Neural cell (in vitro differentiated cells): Measurements from ENCODE around the gene ERGIC3. TPM values are rescaled to one million over a fixed set of nuclear protein-coding genes. Genes with fewer than 3 reads are reported as not detected.

Experiments
- H2AFZ ChIP-seq: fragments of 200-600, 300-800 bp; sonication (generic), shearing (Covaris generic); 2 replicates; pipeline ENCODE4 v1.6.0; 2014; ENCODE audit warnings: low read depth, mild to moderate bottlenecking, antibody characterized with exemption, low read length, moderate library complexity
- H3F3A ChIP-seq: fragments of 200-600 bp; shearing (Covaris generic); 2 replicates; pipeline ENCODE4 v1.6.1; 2016; ENCODE audit warnings: mild to moderate bottlenecking, moderate library complexity, mixed read lengths, antibody characterized with exemption, low read length; ENCODE audit not compliant: insufficient read depth, poor library complexity, severe bottlenecking
- H3K27ac ChIP-seq: fragments of 200-600, 300-800 bp; sonication (generic), shearing (Covaris generic); 2 replicates; pipeline ENCODE4 v1.5.1; 2014; ENCODE audit warnings: mild to moderate bottlenecking, low read length, moderate library complexity
- H3K27me3 ChIP-seq: fragments of 300-800, 200-600 bp; sonication (generic), shearing (Covaris generic); 2 replicates; pipeline ENCODE4 v1.6.0; 2014; ENCODE audit warnings: mild to moderate bottlenecking, low read depth, low read length, moderate library complexity; ENCODE audit not compliant: insufficient read depth
- H3K36me3 ChIP-seq: fragments of 300-800, 200-600 bp; sonication (generic), shearing (Covaris generic); 2 replicates; pipeline ENCODE4 v1.5.1; 2014; ENCODE audit warnings: mild to moderate bottlenecking, antibody characterized with exemption, low read length, moderate library complexity; ENCODE audit not compliant: insufficient read depth
- H3K4me2 ChIP-seq: fragments of 300-800, 200-600 bp; sonication (generic), shearing (Covaris generic); 2 replicates; pipeline ENCODE4 v1.6.0; 2014; ENCODE audit warnings: mild to moderate bottlenecking, low read length
- H3K4me3 ChIP-seq: fragments of 300-800, 200-600 bp; sonication (generic), shearing (Covaris generic); 2 replicates; pipeline ENCODE4 v1.5.1; 2014; ENCODE audit warnings: mild to moderate bottlenecking, low read length, moderate library complexity
- H3K79me2 ChIP-seq: fragments of 200-600 bp; shearing (Covaris generic); replicated peaks from 2 replicates; pipeline ENCODE4 v1.6.0; 2014; ENCODE audit warnings: mild to moderate bottlenecking, low read length, moderate library complexity; ENCODE audit not compliant: insufficient read depth
- H3K9ac ChIP-seq: fragments of 300-800, 200-600 bp; sonication (generic), shearing (Covaris generic); 2 replicates; pipeline ENCODE4 v1.6.1; 2016; ENCODE audit warnings: mild to moderate bottlenecking, low read length, mixed read lengths
- H3K9me2 ChIP-seq: fragments of 200-600 bp; shearing (Covaris generic); 2 replicates; pipeline ENCODE4 v1.6.1; 2016; ENCODE audit warnings: mild to moderate bottlenecking, low read length, mixed read lengths; ENCODE audit not compliant: insufficient read depth
- H3K9me3 ChIP-seq: fragments of 200-600, 300-800 bp; sonication (generic), shearing (Covaris generic); 2 replicates; pipeline ENCODE4 v1.6.1; 2016; ENCODE audit warnings: mild to moderate bottlenecking, mixed run types, low read length, moderate library complexity, mixed read lengths
- H4K20me1 ChIP-seq: fragments of 200-600 bp; shearing (Covaris generic); 2 replicates; pipeline ENCODE4 v1.6.1; 2016; ENCODE audit warnings: mild to moderate bottlenecking, mixed run types; ENCODE audit not compliant: insufficient read depth
- EP300 ChIP-seq: fragments of 450-650 bp; conservative IDR thresholded peaks from 2 replicates; pipeline ENCODE4 v1.6.1; 2014; ENCODE audit warnings: antibody characterized with exemption, mild to moderate bottlenecking, moderate library complexity; ENCODE audit not compliant: poor library complexity, severe bottlenecking
- EZH2 ChIP-seq: fragments of 200-600, 300-800 bp; shearing (Covaris generic), sonication (generic); IDR thresholded peaks from 2 replicates; pipeline ENCODE4 v1.6.1; 2014; ENCODE audit warnings: antibody characterized with exemption, low read length, borderline replicate concordance, mild to moderate bottlenecking; ENCODE audit not compliant: insufficient read depth, poor library complexity, severe bottlenecking
- MXI1 ChIP-seq: fragments of 450-650 bp; conservative IDR thresholded peaks from 2 replicates; pipeline ENCODE4 v1.6.1; 2014; ENCODE audit warnings: antibody characterized with exemption, mild to moderate bottlenecking; ENCODE audit not compliant: poor library complexity, severe bottlenecking
- POLR2AphosphoS5 ChIP-seq: IDR thresholded peaks from 2 replicates; pipeline ENCODE4 v1.6.1; 2012
- RAD21 ChIP-seq: fragments of 450-650 bp; conservative IDR thresholded peaks from 2 replicates; pipeline ENCODE4 v1.6.1; 2014; ENCODE audit warnings: antibody characterized with exemption, mild to moderate bottlenecking, moderate library complexity
- SMC3 ChIP-seq: fragments of 450-650 bp; conservative IDR thresholded peaks from 2 replicates; pipeline ENCODE4 v1.6.1; 2014; ENCODE audit warnings: antibody characterized with exemption, mild to moderate bottlenecking, moderate library complexity; ENCODE audit not compliant: poor library complexity
- TAF1 ChIP-seq: IDR thresholded peaks from 2 replicates; pipeline ENCODE4 v1.6.1; 2012; ENCODE audit warnings: low read depth
- polyA plus RNA-seq: library from polyadenylated mRNA; depleted of rRNA; stranded (reverse); fragments of >200 nt; gene quantifications from 2 replicates; pipeline ENCODE4 v1.2.3, GENCODE V29; 2014
- TF ChIP-seq, protein P1 (sequence below): IDR thresholded peaks from 2 replicates; pipeline ENCODE4 v1.6.1; 2012; ENCODE audit warnings: borderline replicate concordance
- TF ChIP-seq, protein P2 (sequence below): fragments of 450-650 bp; IDR thresholded peaks from 2 replicates; pipeline ENCODE4 v1.5.1; 2014; ENCODE audit warnings: antibody characterized with exemption, mild to moderate bottlenecking, moderate library complexity; ENCODE audit not compliant: poor library complexity, severe bottlenecking

ERGIC3 gene
- polyA plus RNA-seq, 1 donor from 2014 or later = 385 TPM

DNA sequence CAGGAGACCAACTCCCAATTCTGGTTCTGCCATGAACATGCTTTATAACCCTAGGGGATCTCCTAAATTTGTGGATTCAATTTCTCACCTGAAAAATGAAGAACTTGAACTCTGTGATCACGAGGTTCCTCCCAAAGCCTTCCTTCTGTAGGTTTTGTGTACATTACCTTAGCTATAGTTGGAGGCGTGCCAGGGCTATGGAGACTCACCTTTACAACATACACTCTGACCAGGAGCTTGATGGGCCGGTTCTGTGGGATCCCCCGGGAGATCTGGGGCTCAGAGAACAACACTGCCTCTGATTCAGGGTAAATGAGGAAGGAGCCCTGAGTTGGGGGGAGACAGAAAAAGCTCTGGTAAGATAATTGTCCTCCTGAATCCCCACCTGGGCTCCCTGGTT is 34.1 kb downstream of the ERGIC3 start:
- H3K27ac ChIP-seq = no peak overlapping the region
- H2AFZ ChIP-seq = no peak overlapping the region
- H3K36me3 ChIP-seq = no peaks in the 10 kb centered on the region
- no peaks in the 10 kb centered on the region for H3K27me3 ChIP-seq
- H3K79me2 ChIP-seq = no peaks in the 10 kb centered on the region
- H3K9ac ChIP-seq = no peak overlapping the region
- H3K9me2 ChIP-seq = no peaks in the 10 kb centered on the region
- no peaks in the 10 kb centered on the region for H3K9me3 ChIP-seq
- no peaks in the 10 kb centered on the region for H4K20me1 ChIP-seq
- H3K4me2 ChIP-seq = no peak overlapping the region
- TF ChIP-seq, protein P1, sequence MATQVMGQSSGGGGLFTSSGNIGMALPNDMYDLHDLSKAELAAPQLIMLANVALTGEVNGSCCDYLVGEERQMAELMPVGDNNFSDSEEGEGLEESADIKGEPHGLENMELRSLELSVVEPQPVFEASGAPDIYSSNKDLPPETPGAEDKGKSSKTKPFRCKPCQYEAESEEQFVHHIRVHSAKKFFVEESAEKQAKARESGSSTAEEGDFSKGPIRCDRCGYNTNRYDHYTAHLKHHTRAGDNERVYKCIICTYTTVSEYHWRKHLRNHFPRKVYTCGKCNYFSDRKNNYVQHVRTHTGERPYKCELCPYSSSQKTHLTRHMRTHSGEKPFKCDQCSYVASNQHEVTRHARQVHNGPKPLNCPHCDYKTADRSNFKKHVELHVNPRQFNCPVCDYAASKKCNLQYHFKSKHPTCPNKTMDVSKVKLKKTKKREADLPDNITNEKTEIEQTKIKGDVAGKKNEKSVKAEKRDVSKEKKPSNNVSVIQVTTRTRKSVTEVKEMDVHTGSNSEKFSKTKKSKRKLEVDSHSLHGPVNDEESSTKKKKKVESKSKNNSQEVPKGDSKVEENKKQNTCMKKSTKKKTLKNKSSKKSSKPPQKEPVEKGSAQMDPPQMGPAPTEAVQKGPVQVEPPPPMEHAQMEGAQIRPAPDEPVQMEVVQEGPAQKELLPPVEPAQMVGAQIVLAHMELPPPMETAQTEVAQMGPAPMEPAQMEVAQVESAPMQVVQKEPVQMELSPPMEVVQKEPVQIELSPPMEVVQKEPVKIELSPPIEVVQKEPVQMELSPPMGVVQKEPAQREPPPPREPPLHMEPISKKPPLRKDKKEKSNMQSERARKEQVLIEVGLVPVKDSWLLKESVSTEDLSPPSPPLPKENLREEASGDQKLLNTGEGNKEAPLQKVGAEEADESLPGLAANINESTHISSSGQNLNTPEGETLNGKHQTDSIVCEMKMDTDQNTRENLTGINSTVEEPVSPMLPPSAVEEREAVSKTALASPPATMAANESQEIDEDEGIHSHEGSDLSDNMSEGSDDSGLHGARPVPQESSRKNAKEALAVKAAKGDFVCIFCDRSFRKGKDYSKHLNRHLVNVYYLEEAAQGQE = no peak
- TF ChIP-seq TAF1 (no peak), EP300 (no peak), SMC3 (no peak), EZH2 (no peak), RAD21 (no peak), MXI1 (no peak), POLR2AphosphoS5 (no peak)
- TF ChIP-seq, protein P2, sequence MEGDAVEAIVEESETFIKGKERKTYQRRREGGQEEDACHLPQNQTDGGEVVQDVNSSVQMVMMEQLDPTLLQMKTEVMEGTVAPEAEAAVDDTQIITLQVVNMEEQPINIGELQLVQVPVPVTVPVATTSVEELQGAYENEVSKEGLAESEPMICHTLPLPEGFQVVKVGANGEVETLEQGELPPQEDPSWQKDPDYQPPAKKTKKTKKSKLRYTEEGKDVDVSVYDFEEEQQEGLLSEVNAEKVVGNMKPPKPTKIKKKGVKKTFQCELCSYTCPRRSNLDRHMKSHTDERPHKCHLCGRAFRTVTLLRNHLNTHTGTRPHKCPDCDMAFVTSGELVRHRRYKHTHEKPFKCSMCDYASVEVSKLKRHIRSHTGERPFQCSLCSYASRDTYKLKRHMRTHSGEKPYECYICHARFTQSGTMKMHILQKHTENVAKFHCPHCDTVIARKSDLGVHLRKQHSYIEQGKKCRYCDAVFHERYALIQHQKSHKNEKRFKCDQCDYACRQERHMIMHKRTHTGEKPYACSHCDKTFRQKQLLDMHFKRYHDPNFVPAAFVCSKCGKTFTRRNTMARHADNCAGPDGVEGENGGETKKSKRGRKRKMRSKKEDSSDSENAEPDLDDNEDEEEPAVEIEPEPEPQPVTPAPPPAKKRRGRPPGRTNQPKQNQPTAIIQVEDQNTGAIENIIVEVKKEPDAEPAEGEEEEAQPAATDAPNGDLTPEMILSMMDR = no peak
- H3K4me3 ChIP-seq = no peak overlapping the region
- H3F3A ChIP-seq = no peaks in the 10 kb centered on the region

DNA sequence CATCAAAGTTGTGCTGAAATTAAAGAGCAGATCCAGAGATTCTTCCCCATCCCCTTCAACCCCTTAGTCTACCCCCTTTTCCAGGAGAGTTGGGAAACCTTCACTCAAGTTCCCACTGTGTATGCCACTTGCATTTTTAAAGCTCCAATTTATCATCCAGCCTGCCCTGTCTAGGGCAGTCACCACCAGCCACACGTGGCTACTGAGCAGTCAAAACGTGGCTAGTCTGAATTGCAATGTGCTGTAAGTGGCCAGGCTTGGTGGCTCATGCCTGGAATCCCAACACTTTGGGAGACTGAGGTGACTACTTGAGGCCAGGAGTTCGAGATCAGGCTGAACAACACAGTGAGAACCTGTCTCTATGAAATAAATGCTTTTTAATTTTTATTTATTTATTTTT is 34.9 kb downstream of the ERGIC3 start:
- Histone ChIP-seq H3K9me2 (no peaks in the 10 kb centered on the region), H3F3A (no peaks in the 10 kb centered on the region), H3K36me3 (no peaks in the 10 kb centered on the region), H4K20me1 (no peaks in the 10 kb centered on the region), H3K9me3 (no peaks in the 10 kb centered on the region), H3K27me3 (no peaks in the 10 kb centered on the region), H3K4me3 (no peak overlapping the region), H3K4me2 (no peak overlapping the region), H3K79me2 (no peaks in the 10 kb centered on the region), H2AFZ (no peak overlapping the region), H3K27ac (no peak overlapping the region), H3K9ac (no peak overlapping the region)
- no peak for TF ChIP-seq SMC3
- TF ChIP-seq POLR2AphosphoS5 = no peak
- no peak for TF ChIP-seq EZH2
- no peak for TF ChIP-seq MXI1
- TF ChIP-seq, protein P1 = no peak
- TF ChIP-seq TAF1 = no peak
- no peak for TF ChIP-seq EP300
- TF ChIP-seq, protein P2 = no peak
- no peak for TF ChIP-seq RAD21
